Spleen (tissue), 11 donors: ENCODE results near the gene ARL5A. TPM values are rescaled to one million over a fixed set of nuclear protein-coding genes. Genes with fewer than 3 reads are reported as not detected.

Experiments
- DNase-seq: peaks from one replicate; pipeline ENCODE4 v3.0.0-alpha.2; 2020
- H3K27ac ChIP-seq, 8 donors: fragments of 200-600 bp; sonication (generic) in 7 of 8; 1 replicate in 4 of 8; 2 replicates in 4 of 8; pipeline versions ENCODE4 v1.5.0 to v1.8.0; 2016 to 2021; ENCODE audit warnings: inconsistent platforms in 4 of 8, mild to moderate bottlenecking in 4 of 8, moderate library complexity in 1 of 8
- H3K27me3 ChIP-seq, 7 donors: fragments of 200-600 bp; sonication (generic) in 6 of 7; replicated peaks in 1 of 7; 1 replicate in 4 of 7; 2 replicates in 3 of 7; pipeline versions ENCODE4 v1.5.0 to v1.8.0; 2016 to 2021; ENCODE audit warnings: inconsistent platforms in 3 of 7, mild to moderate bottlenecking in 1 of 7
- H3K36me3 ChIP-seq, 6 donors: fragments of 200-600 bp; sonication (generic) in 5 of 6; 1 replicate in 4 of 6; 2 replicates in 2 of 6; pipeline versions ENCODE4 v1.5.0 to v1.8.0; 2016 to 2021; ENCODE audit warnings: inconsistent platforms in 2 of 6
- H3K4me1 ChIP-seq, 6 donors: fragments of 200-600 bp; sonication (generic) in 5 of 6; 1 replicate in 3 of 6; 2 replicates in 3 of 6; pipeline versions ENCODE4 v1.5.0 to v1.8.0; 2016 to 2021; ENCODE audit warnings: inconsistent platforms in 3 of 6
- H3K4me3 ChIP-seq, 8 donors: fragments of 200-600 bp; sonication (generic) in 7 of 8; 1 replicate in 4 of 8; 2 replicates in 4 of 8; pipeline versions ENCODE4 v1.5.0 to v1.8.0; 2016 to 2021; ENCODE audit warnings: inconsistent platforms in 4 of 8, mild to moderate bottlenecking in 4 of 8, moderate library complexity in 2 of 8
- H3K9me3 ChIP-seq, 8 donors: fragments of 200-600 bp; sonication (generic) in 7 of 8; 1 replicate in 4 of 8; 2 replicates in 4 of 8; pipeline versions ENCODE4 v1.5.0 to v1.8.0; 2016 to 2021; ENCODE audit warnings: inconsistent platforms in 4 of 8
- CTCF ChIP-seq, 11 experiments: fragments of 200-600 bp in 7 of 11; fragments of 450-650 bp in 4 of 11; sonication (generic) in 4 of 11; IDR thresholded peaks in 8 of 11; conservative IDR thresholded peaks in 3 of 11; 1 replicate in 7 of 11; 2 replicates in 4 of 11; pipeline versions ENCODE4 v1.4.0 to v1.8.0; 2016 to 2021; ENCODE audit warnings: antibody characterized with exemption in 11 of 11, inconsistent platforms in 4 of 11, mild to moderate bottlenecking in 1 of 11
- POLR2A ChIP-seq, 3 donors: fragments of 450-650 bp; IDR thresholded peaks; one replicate each; pipeline ENCODE4 v1.5.1; 2017; ENCODE audit warnings: antibody characterized with exemption in 3 of 3, mild to moderate bottlenecking in 1 of 3
- POLR2AphosphoS5 ChIP-seq, 3 donors: sonication (generic); formaldehyde crosslinking; IDR thresholded peaks; one replicate each; pipeline ENCODE4 v1.5.1; 2017; ENCODE audit warnings: antibody characterized with exemption in 3 of 3
- WGBS, 5 donors: extraction: QIAGEN DNeasy Blood & Tissue Kit in 3 of 5; methylation state at CpG; one replicate each; pipeline versions ENCODE4 v1.1.5 to v1.1.7; 2013 to 2018; 5-methylcytosine and 5-hydroxymethylcytosine counted together
- intact Hi-C: fragments of 100-400 bp; cut with DNase I; formaldehyde crosslinking; loops from one replicate; pipeline ENCODE4 v1.15.0; 2023; ENCODE audit warnings: low total_unique reads
- polyA plus RNA-seq, 3 donors: library from polyadenylated mRNA; stranded (reverse); fragments of 200-250 nt; gene quantifications; one replicate each; pipeline ENCODE4 v1.2.1, GENCODE V29; 2013
- total RNA-seq, 7 donors: library from RNA; depleted of rRNA in 3 of 7; stranded (reverse); fragments of >200 nt in 3 of 7; fragmentation: NEBNext Ultra II Directional in 4 of 7; extraction: Animal tissue kit (Norgen Biotek cat#: 25700) in 4 of 7; gene quantifications; one replicate each; pipeline versions ENCODE4 v1.1.0 to v1.2.1, GENCODE V29; 2016 to 2021
- donor health status: healthy with polysubstance abuse.
- donor health status: DM: no; HTN: no; CAD: no; lungs with moderate emphysema.
- donor health status: DM: no; HTN: no; CAD: no.
- donor health status: Bipolar disorder and iron deficiency.
- donor health status: healthy.
- donor health status: DM: no; HTN: no; CAD: no.
- donor health status: DM: yes; HTN: yes; CAD: no.

ARL5A gene
- total and polyA plus RNA-seq, 10 donors = 9.5 to 89.9 (median 46.4) TPM

DNA sequence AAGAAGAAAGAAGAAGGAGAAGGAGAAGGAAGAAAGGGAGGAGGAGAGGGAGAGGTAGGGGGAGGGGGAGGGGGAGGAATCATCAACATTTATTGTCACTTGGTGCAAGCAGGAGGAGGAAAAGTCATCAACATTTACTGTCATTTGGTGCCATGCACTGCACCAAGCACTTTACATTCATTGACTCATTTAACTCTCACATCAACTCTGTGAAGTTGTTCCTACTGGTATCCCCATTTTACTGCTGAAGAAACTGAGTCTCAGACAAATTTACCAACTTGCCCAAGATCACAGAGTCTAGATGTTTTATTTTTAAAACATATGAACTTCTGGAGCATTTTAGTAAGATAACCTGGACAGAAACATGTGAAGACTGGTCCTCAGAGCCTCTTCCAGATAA, 47.3 kb downstream of the ARL5A start:
- H3K27me3 ChIP-seq = no peaks in the 10 kb centered on the region
- peaks cover 0 to 14% (median 0%) of the 10 kb centered on the region in 8 donors for H3K9me3 ChIP-seq
- H3K27ac ChIP-seq = no peak overlapping the region
- no peak overlapping the region for H3K4me3 ChIP-seq
- intact Hi-C loops = no loop called here
- no peak for DNase-seq
- H3K4me1 ChIP-seq = no peaks in the 10 kb centered on the region
- H3K36me3 ChIP-seq = peaks cover 0 to 74% (median 8%) of the 10 kb centered on the region in 6 donors
- TF ChIP-seq POLR2AphosphoS5 (IDR thresholded peaks at IDR 0.05) (no peak), CTCF (IDR thresholded peaks at IDR 0.05 in 8 of 11, conservative IDR thresholded peaks at IDR 0.05 in 3 of 11) (no peak), POLR2A (IDR thresholded peaks at IDR 0.05) (no peak)

GRCh38 chr2:151777935-151778334, 50.3 kb downstream of the ARL5A start:
- no peak for DNase-seq
- TF ChIP-seq POLR2AphosphoS5 (IDR thresholded peaks at IDR 0.05) (no peak), CTCF (IDR thresholded peaks at IDR 0.05 in 8 of 11, conservative IDR thresholded peaks at IDR 0.05 in 3 of 11) (no peak), POLR2A (IDR thresholded peaks at IDR 0.05) (no peak)
- 82 to 93% (median 85%) methylated on average over 2 of the region's 2 CpGs for WGBS, 5 donors
- peaks cover 0 to 59% (median 5%) of the 10 kb centered on the region in 6 donors for H3K36me3 ChIP-seq
- peaks cover 0 to 14% (median 0%) of the 10 kb centered on the region in 8 donors for H3K9me3 ChIP-seq
- H3K27ac ChIP-seq = no peak overlapping the region
- H3K4me3 ChIP-seq = no peak overlapping the region
- no peaks in the 10 kb centered on the region for H3K27me3 ChIP-seq
- peaks cover 0 to 25% (median 8%) of the 10 kb centered on the region in 6 donors for H3K4me1 ChIP-seq
- intact Hi-C loops = no loop called here

DNA sequence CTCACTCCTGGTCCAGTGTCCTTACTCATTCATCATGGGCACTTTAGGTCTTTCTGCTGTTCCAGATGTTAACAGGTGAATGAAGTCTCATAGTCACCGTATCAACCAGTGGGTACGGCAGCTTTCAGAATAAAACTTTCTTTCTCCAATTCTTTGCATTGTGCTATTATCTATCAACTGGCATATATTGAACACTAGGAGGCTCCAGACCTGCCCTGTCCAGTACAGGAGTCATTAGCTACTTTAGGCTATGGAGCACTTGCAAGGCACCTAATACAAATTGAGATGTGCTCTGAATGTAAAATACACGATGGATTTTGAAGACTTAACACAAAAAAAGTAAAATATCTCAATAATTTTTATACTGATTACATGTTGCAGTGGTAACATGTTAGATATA, 50.7 kb downstream of the ARL5A start:
- Histone ChIP-seq H3K4me3 (no peak overlapping the region), H3K27me3 (no peaks in the 10 kb centered on the region), H3K27ac (no peak overlapping the region), H3K9me3 (peaks cover 0 to 14% (median 0%) of the 10 kb centered on the region in 8 donors), H3K4me1 (peaks cover 0 to 30% (median 10%) of the 10 kb centered on the region in 6 donors), H3K36me3 (peaks cover 0 to 55% (median 5%) of the 10 kb centered on the region in 6 donors)
- WGBS, 5 donors = 94 to 99% (median 97%) methylated on average over 3 of the region's 3 CpGs
- no peak for DNase-seq
- no peak for TF ChIP-seq POLR2A (IDR thresholded peaks at IDR 0.05)
- TF ChIP-seq POLR2AphosphoS5 (IDR thresholded peaks at IDR 0.05) = no peak
- no peak for TF ChIP-seq CTCF (IDR thresholded peaks at IDR 0.05 in 8 of 11, conservative IDR thresholded peaks at IDR 0.05 in 3 of 11)
- intact Hi-C loops = no loop called here

- H3K27ac ChIP-seq = no peak overlapping the region
These were observed 51.9 kb downstream of the ARL5A start for GRCh38 chr2:151776367-151776766.

More at GRCh38 chr2:151776367-151776766, 51.9 kb downstream of the ARL5A start:
- peaks cover 5 to 39% (median 11%) of the 10 kb centered on the region in 6 donors for H3K4me1 ChIP-seq
- H3K36me3 ChIP-seq = peaks cover 0 to 44% (median 3%) of the 10 kb centered on the region in 6 donors
- 95 to 100% (median 96%) methylated on average over 1 of the region's 1 CpG for WGBS, 5 donors
- no peaks in the 10 kb centered on the region for H3K27me3 ChIP-seq
- no peak overlapping the region for H3K4me3 ChIP-seq
- H3K9me3 ChIP-seq = peaks cover 0 to 14% (median 0%) of the 10 kb centered on the region in 8 donors
- no peak for DNase-seq
- intact Hi-C loops = no loop called here
- no peak for TF ChIP-seq POLR2AphosphoS5 (IDR thresholded peaks at IDR 0.05)
- no peak for TF ChIP-seq POLR2A (IDR thresholded peaks at IDR 0.05)
